HG02973 (cell line): ENCODE results near the gene BIRC7.
"Not testable (repeated sequence)": the region's sequence is repeated elsewhere in the genome, so short reads cannot be mapped to it uniquely, and the experiment has no call there.

Source experiments
- ATAC-seq: cut with Tn5 transposase; IDR thresholded peaks from one replicate; pipeline ENCODE4 v1.9.1; 2021; ENCODE audit warnings: moderate library complexity; ENCODE audit not compliant: unreplicated experiment

BIRC7 gene

GRCh38 chr20:63206878-63207277 lies 28.8 kb upstream of the BIRC7 start:
- ATAC-seq = no peak

- no peak for ATAC-seq
These were observed 27.3 kb upstream of the BIRC7 start for GRCh38 chr20:63208346-63208909.

GRCh38 chr20:63210011-63210605 lies 25.6 kb upstream of the BIRC7 start:
- ATAC-seq = no peak

GRCh38 chr20:63212393-63212730 lies 23.3 kb upstream of the BIRC7 start:
- no peak for ATAC-seq

- ATAC-seq = no peak
These were observed 22.9 kb upstream of the BIRC7 start for GRCh38 chr20:63212792-63213191.

GRCh38 chr20:63214514-63214913 lies 21.2 kb upstream of the BIRC7 start:
- ATAC-seq = no peak

GRCh38 chr20:63215101-63216040 lies 20.3 kb upstream of the BIRC7 start:
- peak; percentile 20 for ATAC-seq

GRCh38 chr20:63216041-63216848 lies 19.5 kb upstream of the BIRC7 start, which contains the start of gene YTHDF1:
Gene YTHDF1 (minus strand): TSS chr20:63216131. CDS start chr20:63215892, 239 bp downstream.
- peak; percentile 78 for ATAC-seq

GRCh38 chr20:63216849-63217471 lies 18.7 kb upstream of the BIRC7 start:
- no peak for ATAC-seq

GRCh38 chr20:63217706-63218105 lies 18.0 kb upstream of the BIRC7 start:
- ATAC-seq = no peak

- no peak for ATAC-seq
These were observed 16.8 kb upstream of the BIRC7 start for GRCh38 chr20:63218701-63219446.

- ATAC-seq = no peak
These were observed 16.3 kb upstream of the BIRC7 start for GRCh38 chr20:63219447-63219821.

GRCh38 chr20:63219866-63220521 lies 15.7 kb upstream of the BIRC7 start:
- no peak for ATAC-seq

GRCh38 chr20:63220696-63221399 lies 14.9 kb upstream of the BIRC7 start:
- no peak for ATAC-seq

- not testable (repeated sequence) for ATAC-seq
These were observed 14.2 kb upstream of the BIRC7 start for GRCh38 chr20:63221400-63222053.

- no peak for ATAC-seq
These were observed 13.2 kb upstream of the BIRC7 start for GRCh38 chr20:63222541-63222940.

GRCh38 chr20:63223121-63223825 lies 12.4 kb upstream of the BIRC7 start:
- no peak for ATAC-seq

GRCh38 chr20:63223826-63224207 lies 11.9 kb upstream of the BIRC7 start:
- no peak for ATAC-seq
